IMR-90 (cell line): ENCODE results near the gene SFR1. TPM values are rescaled to one million over a fixed set of nuclear protein-coding genes. Genes with fewer than 3 reads are reported as not detected.

ENCODE experiments used
- ATAC-seq: fragments of 200-7000 bp; cut with Tn5 transposase; 2 replicates; pipeline ENCODE4 v1.9.1; 2020; ENCODE audit warnings: low read depth, mild to moderate bottlenecking, moderate library complexity
- BruUV-seq: library from RNA; stranded (reverse); fragments of 400-500 nt; replicated peaks from 2 replicates; lab custom pipeline; 2021; lab: Mats Ljungman, UMichigan
- CTCF ChIA-PET: fragments of 300-600 bp; formaldehyde crosslinking; extraction: SDS; loops from one replicate; lab custom pipeline; 2021; ENCODE audit warnings: antibody characterized with exemption; lab: Yijun Ruan, JAX
- POLR2A ChIA-PET: fragments of 300-600 bp; sonication (Branson Sonifier 250); formaldehyde crosslinking; loops from one replicate; lab custom pipeline; 2022; ENCODE audit warnings: antibody characterized with exemption; ENCODE audit not compliant: unreplicated experiment; lab: Charles Lee
- DNase-seq: peaks from one replicate; pipeline ENCODE4 v3.0.0; 2013
- H2AFZ ChIP-seq: replicated peaks from 2 replicates; pipeline ENCODE3; 2013; ENCODE audit warnings: low read length, mild to moderate bottlenecking; ENCODE audit not compliant: poor library complexity
- H2AK5ac ChIP-seq: 2 replicates; pipeline ENCODE4 v1.6.1; 2013; ENCODE audit warnings: low read depth, low read length, inconsistent platforms
- H2AK9ac ChIP-seq: replicated peaks from 2 replicates; pipeline ENCODE3; 2013; ENCODE audit warnings: mild to moderate bottlenecking, low read depth, low read length, moderate library complexity; ENCODE audit not compliant: poor library complexity
- H2BK120ac ChIP-seq: 2 replicates; pipeline ENCODE4 v1.6.1; 2013; ENCODE audit warnings: low read depth, low read length, inconsistent platforms
- H2BK15ac ChIP-seq: 3 replicates; pipeline ENCODE4 v1.6.1; 2013; ENCODE audit warnings: low read depth, low read length, inconsistent platforms
- H2BK20ac ChIP-seq: 2 replicates; pipeline ENCODE4 v1.6.1; 2013; ENCODE audit warnings: low read depth, mild to moderate bottlenecking, inconsistent platforms, low read length, moderate library complexity
- H2BK5ac ChIP-seq: 2 replicates; pipeline ENCODE4 v1.6.1; 2013; ENCODE audit warnings: mild to moderate bottlenecking, low read depth, low read length, inconsistent platforms; ENCODE audit not compliant: poor library complexity, severe bottlenecking
- H3K14ac ChIP-seq: replicated peaks from 2 replicates; pipeline ENCODE4 v1.6.1; 2013; ENCODE audit warnings: low read depth, low read length, inconsistent platforms
- H3K18ac ChIP-seq: 2 replicates; pipeline ENCODE4 v1.6.1; 2013; ENCODE audit warnings: low read depth, low read length, control low read depth
- H3K23ac ChIP-seq: 2 replicates; pipeline ENCODE4 v1.6.1; 2013; ENCODE audit warnings: low read depth, low read length, inconsistent platforms
- H3K27ac ChIP-seq: 2 replicates; pipeline ENCODE4 v1.5.1; 2013; ENCODE audit warnings: mild to moderate bottlenecking, control low read depth, low read length; ENCODE audit not compliant: insufficient read depth
- H3K27me3 ChIP-seq: 2 replicates; pipeline ENCODE4 v1.6.1; 2013; ENCODE audit warnings: low read length; ENCODE audit not compliant: control insufficient read depth, insufficient read depth
- H3K36me3 ChIP-seq: 2 replicates; pipeline ENCODE4 v1.6.1; 2013; ENCODE audit warnings: low read length, mixed read lengths; ENCODE audit not compliant: control insufficient read depth, insufficient read depth
- H3K4ac ChIP-seq: 2 replicates; pipeline ENCODE4 v1.6.1; 2013; ENCODE audit warnings: low read depth, low read length, inconsistent platforms
- H3K4me1 ChIP-seq: 2 replicates; pipeline ENCODE4 v1.6.1; 2013; ENCODE audit warnings: low read length, mixed read lengths; ENCODE audit not compliant: control insufficient read depth, insufficient read depth
- H3K4me2 ChIP-seq: 2 replicates; pipeline ENCODE4 v1.6.1; 2013; ENCODE audit warnings: low read depth, mild to moderate bottlenecking, control low read depth, low read length, moderate library complexity
- H3K4me3 ChIP-seq: 2 replicates; pipeline ENCODE4 v1.5.1; 2013; ENCODE audit warnings: low read depth, mild to moderate bottlenecking, control low read depth, low read length, moderate library complexity; ENCODE audit not compliant: insufficient read depth
- H3K56ac ChIP-seq: 2 replicates; pipeline ENCODE4 v1.6.1; 2013; ENCODE audit warnings: low read length, inconsistent platforms; ENCODE audit not compliant: insufficient read depth; ENCODE audit errors: extremely low read depth
- H3K79me1 ChIP-seq, 2 experiments: 2 replicates each; pipeline ENCODE4 v1.6.1; 2013; ENCODE audit warnings: low read length in 2 of 2, inconsistent platforms in 1 of 2, low read depth in 1 of 2
- H3K9ac ChIP-seq: 2 replicates; pipeline ENCODE4 v1.6.1; 2013; ENCODE audit warnings: low read depth, low read length, control low read depth
- H3K9me1 ChIP-seq: 2 replicates; pipeline ENCODE4 v1.6.1; 2013; ENCODE audit warnings: low read length, inconsistent platforms; ENCODE audit not compliant: insufficient read depth
- H3K9me3 ChIP-seq: 2 replicates; pipeline ENCODE4 v1.6.1; 2013; ENCODE audit warnings: low read length; ENCODE audit not compliant: control insufficient read depth, insufficient read depth
- H4K20me1 ChIP-seq: 2 replicates; pipeline ENCODE4 v1.6.1; 2013; ENCODE audit warnings: low read length, inconsistent platforms; ENCODE audit not compliant: insufficient read depth
- H4K5ac ChIP-seq: 2 replicates; pipeline ENCODE4 v1.6.1; 2013; ENCODE audit warnings: mild to moderate bottlenecking, low read depth, low read length, control low read depth
- H4K8ac ChIP-seq, 2 experiments: 2 replicates each; pipeline ENCODE4 v1.6.1; 2013; ENCODE audit warnings: low read depth in 2 of 2, low read length in 2 of 2, control low read depth in 1 of 2, inconsistent platforms in 1 of 2
- H4K91ac ChIP-seq: 2 replicates; pipeline ENCODE4 v1.6.1; 2013; ENCODE audit warnings: low read depth, low read length, inconsistent platforms; ENCODE audit not compliant: insufficient read depth
- BHLHE40 ChIP-seq: fragments of 150-350 bp; IDR thresholded peaks from 2 replicates; pipeline ENCODE4 v1.6.1; 2016; ENCODE audit warnings: mild to moderate bottlenecking, low read depth, low read length
- CTCF ChIP-seq: conservative IDR thresholded peaks from 2 replicates; pipeline ENCODE4 v1.5.1; 2012; ENCODE audit warnings: mild to moderate bottlenecking, low read depth, low read length, improper control_type of control experiment
- ELK1 ChIP-seq: fragments of 150-350 bp; IDR thresholded peaks from 2 replicates; pipeline ENCODE4 v1.6.1; 2016; ENCODE audit warnings: low read depth, mild to moderate bottlenecking, low read length, moderate library complexity, borderline replicate concordance
- MAFK ChIP-seq: IDR thresholded peaks from 2 replicates; pipeline ENCODE4 v1.6.1; 2012; ENCODE audit warnings: low read depth, low read length, improper control_type of control experiment
- MXI1 ChIP-seq: IDR thresholded peaks from 2 replicates; pipeline ENCODE4 v1.6.1; 2012; ENCODE audit warnings: low read depth, mild to moderate bottlenecking, low read length, moderate library complexity, borderline replicate concordance
- WGBS, 2 experiments: methylation state at CpG; one replicate each; pipeline versions ENCODE4 v1.1.5 to v1.1.7; 2013; ENCODE audit warnings: missing lambda C conversion rate in 2 of 2; ENCODE audit not compliant: insufficient read length in 1 of 2; ENCODE audit errors: extremely low coverage in 2 of 2; 5-methylcytosine and 5-hydroxymethylcytosine counted together
- dilution Hi-C: fragments of 300-500 bp; cut with HindIII; formaldehyde crosslinking; loops from one replicate; pipeline ENCODE4 v1.14.3; 2018; ENCODE audit warnings: low sequenced_read_pairs; ENCODE audit not compliant: unreplicated experiment
- in situ Hi-C: fragments of 300-500 bp; cut with MboI; formaldehyde crosslinking; loops from 3 replicates; pipeline ENCODE4 v1.14.3; 2019; ENCODE audit warnings: low sequenced_read_pairs, inconsistent platforms, mixed read lengths
- intact Hi-C: fragments of 100-400 bp; cut with micrococcal nuclease; formaldehyde crosslinking; loops from 2 replicates; pipeline ENCODE4 v1.10.0; 2022
- polyA plus RNA-seq, 3 experiments: library from polyadenylated mRNA; depleted of rRNA; stranded (reverse); fragments of >200 nt; gene quantifications; 2 replicates each; pipeline ENCODE4 v1.2.3, GENCODE V29; 2012; ENCODE audit warnings: low replicate concordance in 1 of 3
- total RNA-seq: library from RNA; depleted of rRNA; stranded (reverse); fragments of >200 nt; gene quantifications from 2 replicates; pipeline ENCODE4 v1.2.3, GENCODE V29; 2012

The SFR1 gene
- total and polyA plus RNA-seq, 2 of the 4 experiments (the other 2 are of a cell fraction): 1.6 to 2.3 TPM

GRCh38 chr10:104120512-104120902 is 1.5 kb upstream of the SFR1 start:
- POLR2A ChIA-PET: interaction anchor here (0.6 to 0.7 kb wide), 3 partner anchors 115 to 221 kb away, joined by 6 to 15 read pairs (median 8); no protein-coding TSS in a partner anchor
- peak overlapping the region; percentile 92 for H2BK20ac ChIP-seq
- DNase-seq: no peak
- no peak overlapping the region for H2AK9ac ChIP-seq
- H3K79me1 ChIP-seq: peaks cover 0 to 7% of the 10 kb centered on the region in 2 experiments; a peak in 2 of 4 replicates
- no TSS peak for BruUV-seq
- H3K9me1 ChIP-seq: no peaks in the 10 kb centered on the region; the same call in 1 of the 2 replicates
- in situ Hi-C loops: loop anchor here (5.0 kb wide), 1 partner anchor 233 kb away; no protein-coding TSS in a partner anchor
- no peaks in the 10 kb centered on the region for H3K36me3 ChIP-seq
- H2AFZ ChIP-seq: no peak overlapping the region
- H3K56ac ChIP-seq: peak overlapping the region; percentile 19; the same call in 1 of the 2 replicates
- peak overlapping the region; percentile 72; the same call in 1 of the 2 replicates for H3K23ac ChIP-seq
- H4K5ac ChIP-seq: peak overlapping the region; percentile 80
- H3K14ac ChIP-seq: peak overlapping the region; percentile 74
- peak overlapping the region; percentile 66; the same call in 1 of the 2 replicates for H3K4me2 ChIP-seq
- H3K9ac ChIP-seq: no peak overlapping the region; the same call in 1 of the 2 replicates
- peak overlapping the region; percentile 83; the same call in 2 of the 3 replicates for H2BK15ac ChIP-seq
- no CpG with 5 or more reads among the region's 2 CpGs for WGBS, 2 experiments
- peak overlapping the region; percentile 9; the same call in 1 of the 2 replicates for H2AK5ac ChIP-seq
- H2BK5ac ChIP-seq: peak overlapping the region; percentile 89
- peak overlapping the region; percentile 79 to 89 for H4K8ac ChIP-seq
- H3K4me3 ChIP-seq: 0 out of 2 replicates have a peak overlapping the region, but pooled peaks have one; percentile 73
- intact Hi-C loops: loop anchor here (2.0 to 5.0 kb wide), 3 partner anchors 87 to 232 kb away; partner anchors contain the start of genes CFAP58 and SLK
- no peaks in the 10 kb centered on the region for H3K27me3 ChIP-seq
- H3K9me3 ChIP-seq: no peaks in the 10 kb centered on the region
- peak overlapping the region; percentile 7; the same call in 1 of the 2 replicates for H3K27ac ChIP-seq
- no peak for ATAC-seq
- no peaks in the 10 kb centered on the region for H4K20me1 ChIP-seq
- dilution Hi-C loops: no loop called here
- TF ChIP-seq ELK1 (no peak), MXI1 (no peak), BHLHE40 (no peak), MAFK (no peak), CTCF (no peak)
- peak overlapping the region; percentile 72; the same call in 1 of the 2 replicates for H3K4ac ChIP-seq
- peak overlapping the region; percentile 91 for H2BK120ac ChIP-seq
- peak overlapping the region; percentile 74; the same call in 1 of the 2 replicates for H4K91ac ChIP-seq
- peak overlapping the region; percentile 92; the same call in 1 of the 2 replicates for H3K18ac ChIP-seq
- no peaks in the 10 kb centered on the region; the same call in 1 of the 2 replicates for H3K4me1 ChIP-seq
- CTCF ChIA-PET: interaction anchor here (0.6 to 0.7 kb wide), 2 partner anchors 12 to 231 kb away, joined by 3 to 4 read pairs; no protein-coding TSS in a partner anchor
